Smooth muscle cell (in vitro differentiated cells): Measurements from ENCODE around the gene GALR2. TPM values are rescaled to one million over a fixed set of nuclear protein-coding genes. Genes with fewer than 3 reads are reported as not detected.

Experiments
- DNase-seq: peaks from one replicate; lab custom pipeline; 2025; ENCODE audit not compliant: unreplicated experiment; lab: John Stamatoyannopoulos, UW
- H2AFZ ChIP-seq: fragments of 200-600 bp; sonication (generic); 2 replicates; pipeline ENCODE4 v1.6.0; 2016; ENCODE audit warnings: antibody characterized with exemption, low read depth, mild to moderate bottlenecking
- H3F3A ChIP-seq: fragments of 200-600 bp; sonication (generic); 2 replicates; pipeline ENCODE4 v1.6.0; 2017; ENCODE audit warnings: antibody characterized with exemption, low read depth
- H3K27ac ChIP-seq: fragments of 200-600 bp; sonication (generic); 2 replicates; pipeline ENCODE4 v1.5.1; 2016; ENCODE audit warnings: low read depth, mild to moderate bottlenecking
- H3K27me3 ChIP-seq: fragments of 200-600 bp; sonication (generic); 2 replicates; pipeline ENCODE4 v1.6.1; 2016; ENCODE audit warnings: low read depth, mild to moderate bottlenecking
- H3K36me3 ChIP-seq: fragments of 200-600 bp; sonication (generic); 2 replicates; pipeline ENCODE4 v1.5.1; 2016; ENCODE audit warnings: low read depth
- H3K4me1 ChIP-seq: fragments of 200-600 bp; sonication (generic); 2 replicates; pipeline ENCODE4 v1.5.1; 2016; ENCODE audit warnings: low read depth
- H3K4me2 ChIP-seq: fragments of 200-600 bp; sonication (generic); 2 replicates; pipeline ENCODE4 v1.6.0; 2016; ENCODE audit warnings: mild to moderate bottlenecking
- H3K4me3 ChIP-seq: fragments of 200-600 bp; sonication (generic); 2 replicates; pipeline ENCODE4 v1.5.1; 2016; ENCODE audit warnings: mild to moderate bottlenecking
- H3K79me2 ChIP-seq: fragments of 200-600 bp; sonication (generic); 2 replicates; pipeline ENCODE4 v1.6.0; 2016; ENCODE audit warnings: low read depth, mild to moderate bottlenecking
- H3K9ac ChIP-seq: fragments of 200-600 bp; sonication (generic); 2 replicates; pipeline ENCODE4 v1.6.0; 2016; ENCODE audit warnings: low read depth
- H3K9me3 ChIP-seq: fragments of 200-600 bp; sonication (generic); replicated peaks from 2 replicates; pipeline ENCODE4 v1.5.1; 2016; ENCODE audit warnings: low read depth
- H4K20me1 ChIP-seq: fragments of 200-600 bp; sonication (generic); 2 replicates; pipeline ENCODE4 v1.6.0; 2016; ENCODE audit warnings: low read depth
- CTCF ChIP-seq: fragments of 200-600 bp; sonication (generic); IDR thresholded peaks from 2 replicates; pipeline ENCODE4 v1.5.1; 2017; ENCODE audit warnings: borderline replicate concordance, mild to moderate bottlenecking, antibody characterized with exemption; ENCODE audit not compliant: insufficient read depth, poor library complexity, severe bottlenecking
- WGBS: methylation state at CpG from one replicate; pipeline ENCODE4 v1.1.7; 2016; ENCODE audit warnings: low lambda C conversion rate; 5-methylcytosine and 5-hydroxymethylcytosine counted together
- polyA plus RNA-seq: library from polyadenylated mRNA; unstranded; fragments of >200 nt; fragmentation: Nextera tagmentation; extraction: Ambion mirVana; gene quantifications from 2 replicates; pipeline ENCODE4 v1.2.1, GENCODE V29; 2016
- total RNA-seq: library from RNA; depleted of rRNA; stranded (reverse); fragments of >200 nt; gene quantifications from 2 replicates; pipeline ENCODE4 v1.2.3, GENCODE V29; 2014

The GALR2 gene
- total and polyA plus RNA-seq, 2 experiments from 2014 or later, result not detected

- H3F3A ChIP-seq, result peaks cover under 1% of the 10 kb centered on the region
- TF ChIP-seq CTCF, result no peak
- no peak overlapping the region for H2AFZ ChIP-seq
- no peaks in the 10 kb centered on the region for H3K4me1 ChIP-seq
- H3K9me3 ChIP-seq, result no peaks in the 10 kb centered on the region
- H3K4me2 ChIP-seq, result no peak overlapping the region
- H3K36me3 ChIP-seq, result no peaks in the 10 kb centered on the region
- H4K20me1 ChIP-seq, result peaks cover 62% of the 10 kb centered on the region
- no peak overlapping the region for H3K9ac ChIP-seq
- no peak overlapping the region for H3K4me3 ChIP-seq
- WGBS, result 96% methylated on average over 25 of the region's 25 CpGs
- no peaks in the 10 kb centered on the region for H3K27me3 ChIP-seq
- no peak for DNase-seq
- H3K79me2 ChIP-seq, result no peaks in the 10 kb centered on the region
- no peak overlapping the region for H3K27ac ChIP-seq
These were observed 14.4 kb downstream of the GALR2 start for GRCh38 chr17:76088868-76089576.

- no peaks in the 10 kb centered on the region for H3K27me3 ChIP-seq
- DNase-seq, result no peak
- H3K9ac ChIP-seq, result no peak overlapping the region
- peaks cover 71% of the 10 kb centered on the region for H4K20me1 ChIP-seq
- H3K4me1 ChIP-seq, result no peaks in the 10 kb centered on the region
- WGBS, result 93% methylated on average over 32 of the region's 32 CpGs
- H3K4me3 ChIP-seq, result no peak overlapping the region
- TF ChIP-seq CTCF, result no peak
- H2AFZ ChIP-seq, result no peak overlapping the region
- H3K9me3 ChIP-seq, result no peaks in the 10 kb centered on the region
- no peaks in the 10 kb centered on the region for H3K79me2 ChIP-seq
- peaks cover 5% of the 10 kb centered on the region for H3F3A ChIP-seq
- H3K36me3 ChIP-seq, result no peaks in the 10 kb centered on the region
- H3K27ac ChIP-seq, result no peak overlapping the region
- H3K4me2 ChIP-seq, result no peak overlapping the region
These were observed 15.3 kb downstream of the GALR2 start for GRCh38 chr17:76089680-76090516.

GRCh38 chr17:76090517-76091129 lies 16.0 kb downstream of the GALR2 start:
- no peak overlapping the region for H3K4me2 ChIP-seq
- 96% methylated on average over 17 of the region's 17 CpGs for WGBS
- H3K4me1 ChIP-seq, result no peaks in the 10 kb centered on the region
- H3K27ac ChIP-seq, result no peak overlapping the region
- no peaks in the 10 kb centered on the region for H3K9me3 ChIP-seq
- DNase-seq, result no peak
- H4K20me1 ChIP-seq, result peaks cover 78% of the 10 kb centered on the region
- TF ChIP-seq CTCF, result no peak
- H3F3A ChIP-seq, result peaks cover 5% of the 10 kb centered on the region
- H3K4me3 ChIP-seq, result no peak overlapping the region
- H2AFZ ChIP-seq, result no peak overlapping the region
- H3K27me3 ChIP-seq, result no peaks in the 10 kb centered on the region
- no peaks in the 10 kb centered on the region for H3K36me3 ChIP-seq
- H3K79me2 ChIP-seq, result no peaks in the 10 kb centered on the region
- no peak overlapping the region for H3K9ac ChIP-seq
